ENCODE measurements around the gene MTM1.

Gene MTM1

DNA sequence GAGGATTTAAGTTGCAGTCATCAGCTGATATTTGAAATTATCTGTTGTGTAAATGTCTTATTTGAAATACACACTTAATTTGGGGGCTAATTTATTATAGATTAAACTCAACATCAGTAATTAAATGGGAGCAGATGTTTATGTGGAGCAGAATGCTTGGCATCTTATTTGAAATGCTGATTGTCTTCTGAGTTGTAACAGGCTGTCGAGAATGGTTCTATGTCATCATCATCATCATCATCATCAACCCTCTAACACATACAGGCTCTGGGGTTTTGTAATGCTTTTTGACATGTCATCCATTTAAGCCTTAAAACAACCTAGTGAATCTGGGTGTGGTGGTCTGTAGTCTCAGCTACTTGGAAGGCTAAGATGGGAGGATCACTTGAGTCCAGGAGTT is 133.0 kb downstream of the MTM1 start:
- no peak overlapping the region for H3K4me3 ChIP-seq (ENCODE audit: low read depth, low read length)
- no peak for DNase-seq (ENCODE audit: low read depth)
- TF ChIP-seq, protein P1, sequence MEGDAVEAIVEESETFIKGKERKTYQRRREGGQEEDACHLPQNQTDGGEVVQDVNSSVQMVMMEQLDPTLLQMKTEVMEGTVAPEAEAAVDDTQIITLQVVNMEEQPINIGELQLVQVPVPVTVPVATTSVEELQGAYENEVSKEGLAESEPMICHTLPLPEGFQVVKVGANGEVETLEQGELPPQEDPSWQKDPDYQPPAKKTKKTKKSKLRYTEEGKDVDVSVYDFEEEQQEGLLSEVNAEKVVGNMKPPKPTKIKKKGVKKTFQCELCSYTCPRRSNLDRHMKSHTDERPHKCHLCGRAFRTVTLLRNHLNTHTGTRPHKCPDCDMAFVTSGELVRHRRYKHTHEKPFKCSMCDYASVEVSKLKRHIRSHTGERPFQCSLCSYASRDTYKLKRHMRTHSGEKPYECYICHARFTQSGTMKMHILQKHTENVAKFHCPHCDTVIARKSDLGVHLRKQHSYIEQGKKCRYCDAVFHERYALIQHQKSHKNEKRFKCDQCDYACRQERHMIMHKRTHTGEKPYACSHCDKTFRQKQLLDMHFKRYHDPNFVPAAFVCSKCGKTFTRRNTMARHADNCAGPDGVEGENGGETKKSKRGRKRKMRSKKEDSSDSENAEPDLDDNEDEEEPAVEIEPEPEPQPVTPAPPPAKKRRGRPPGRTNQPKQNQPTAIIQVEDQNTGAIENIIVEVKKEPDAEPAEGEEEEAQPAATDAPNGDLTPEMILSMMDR (IDR thresholded peaks at IDR 0.05; ENCODE audit: low read depth, low read length, missing control alignments) = no peak
- in situ Hi-C loops (cut with HindIII; ENCODE audit: low sequenced_read_pairs) = no loop called here

DNA sequence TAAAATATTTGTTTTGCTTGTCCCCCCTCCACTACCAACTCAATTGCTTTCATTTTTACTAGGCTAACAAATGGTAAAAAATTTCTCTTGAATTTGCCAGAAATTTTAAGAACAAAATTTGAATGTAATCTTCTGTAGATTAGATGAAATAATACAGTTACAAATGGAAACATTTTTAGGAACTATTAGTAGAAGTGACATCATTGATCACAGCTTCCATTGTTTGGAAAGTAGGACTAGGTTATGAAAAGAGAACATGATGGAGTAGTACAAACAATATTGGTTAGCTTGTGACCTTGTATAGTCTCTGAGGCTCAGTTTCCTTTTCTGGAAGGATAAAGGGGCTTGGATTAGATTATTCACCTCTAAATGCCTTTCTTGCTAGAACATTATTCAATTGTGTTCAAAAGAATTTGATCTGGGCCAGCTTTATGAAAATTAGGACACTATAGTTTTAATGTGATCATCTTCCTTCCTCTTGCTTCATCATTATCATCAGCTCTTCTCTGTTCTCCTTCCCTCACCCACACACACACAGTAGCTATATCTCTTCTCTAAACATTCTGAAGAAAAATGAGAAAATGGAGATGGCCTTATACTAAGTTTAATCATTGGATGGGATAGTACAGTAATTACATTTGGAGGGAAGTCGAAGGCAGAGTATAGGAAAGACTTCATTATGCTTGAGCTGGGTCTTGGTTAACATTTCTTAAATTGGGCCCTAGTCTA is 134.7 kb downstream of the MTM1 start:
- no peak for DNase-seq (ENCODE audit: low read depth)
- TF ChIP-seq, protein P1 (IDR thresholded peaks at IDR 0.05; ENCODE audit: low read depth, low read length, missing control alignments) = no peak
- in situ Hi-C loops (cut with HindIII; ENCODE audit: low sequenced_read_pairs) = no loop called here
- no peak overlapping the region for H3K4me3 ChIP-seq (ENCODE audit: low read depth, low read length)

DNA sequence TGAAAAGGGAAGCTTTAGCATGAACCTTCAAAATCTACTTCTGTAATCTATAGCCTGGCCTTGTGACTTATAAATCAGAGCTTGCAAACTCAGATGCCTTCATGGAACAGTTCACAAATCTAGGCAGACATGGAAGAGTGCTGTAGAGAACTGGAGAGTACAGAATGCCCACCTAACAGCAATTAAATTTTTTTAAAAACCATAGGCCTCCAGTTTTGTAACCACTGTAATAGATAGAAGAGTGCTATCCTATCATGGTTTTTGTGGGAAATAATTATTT is 135.2 kb downstream of the MTM1 start:
- in situ Hi-C loops (cut with HindIII; ENCODE audit: low sequenced_read_pairs) = no loop called here
- no peak overlapping the region for H3K4me3 ChIP-seq (ENCODE audit: low read depth, low read length)
- TF ChIP-seq, protein P1 (IDR thresholded peaks at IDR 0.05; ENCODE audit: low read depth, low read length, missing control alignments) = no peak
- DNase-seq (ENCODE audit: low read depth) = no peak

DNA sequence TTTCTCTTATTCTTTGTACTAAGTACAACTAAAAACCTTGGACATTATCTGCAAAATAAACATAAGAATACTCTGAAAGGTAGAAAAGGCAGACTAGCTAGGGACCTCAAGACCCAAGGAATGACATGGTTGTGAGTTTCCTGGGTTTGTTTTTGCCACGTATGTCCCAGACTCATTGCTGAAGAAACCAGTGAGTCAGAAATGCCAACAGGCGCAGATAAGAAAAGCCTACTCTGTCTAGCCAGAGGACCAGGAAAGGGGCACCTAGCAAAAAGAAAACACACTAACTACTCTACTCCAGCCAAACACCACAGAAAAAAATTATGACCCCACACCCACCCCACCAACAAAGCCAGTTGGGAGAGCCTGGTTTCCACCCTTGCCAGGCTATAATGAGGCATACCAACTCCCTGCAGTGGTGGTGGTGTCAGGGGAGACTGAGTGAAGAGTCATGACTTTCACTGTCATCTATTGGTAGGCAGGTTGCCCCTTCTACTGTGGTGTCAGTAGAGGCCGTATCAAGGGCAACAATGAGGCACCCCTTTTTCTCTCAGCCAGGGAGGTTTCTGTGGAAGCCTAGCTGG is 135.7 kb downstream of the MTM1 start:
- no peak for DNase-seq (ENCODE audit: low read depth)

DNA sequence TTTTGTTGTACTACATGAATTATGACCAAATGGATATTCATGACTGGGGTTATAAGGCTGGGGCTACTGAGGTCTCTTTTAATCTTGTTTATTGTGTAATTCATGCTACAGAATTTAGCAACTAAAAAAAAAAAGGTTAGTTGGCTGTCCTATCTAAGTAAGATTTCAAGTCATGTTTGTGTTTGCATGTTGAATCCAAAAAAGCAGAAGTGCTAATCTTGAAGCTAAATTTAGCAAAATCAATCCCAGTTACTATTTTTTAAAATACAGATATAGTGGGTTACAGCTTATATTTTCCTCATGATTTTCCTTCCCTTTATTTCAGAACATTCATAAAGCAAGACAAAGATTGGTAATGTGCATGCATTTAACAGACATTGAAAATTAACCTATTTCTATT is 144.2 kb downstream of the MTM1 start:
- H3K4me3 ChIP-seq (ENCODE audit: low read depth, low read length) = no peak overlapping the region
- in situ Hi-C loops (cut with HindIII; ENCODE audit: low sequenced_read_pairs) = loop anchor here (5.0 kb wide), 1 partner anchor 65 kb away; no protein-coding TSS in a partner anchor
- DNase-seq (ENCODE audit: low read depth) = no peak
- TF ChIP-seq, protein P1 (IDR thresholded peaks at IDR 0.05; ENCODE audit: low read depth, low read length, missing control alignments) = no peak

More for the DNA sequence above, 135.7 kb downstream of the MTM1 start:
- no peak overlapping the region for H3K4me3 ChIP-seq (ENCODE audit: low read depth, low read length)
- TF ChIP-seq, protein P1 (IDR thresholded peaks at IDR 0.05; ENCODE audit: low read depth, low read length, missing control alignments) = no peak
- in situ Hi-C loops (cut with HindIII; ENCODE audit: low sequenced_read_pairs) = no loop called here

DNA sequence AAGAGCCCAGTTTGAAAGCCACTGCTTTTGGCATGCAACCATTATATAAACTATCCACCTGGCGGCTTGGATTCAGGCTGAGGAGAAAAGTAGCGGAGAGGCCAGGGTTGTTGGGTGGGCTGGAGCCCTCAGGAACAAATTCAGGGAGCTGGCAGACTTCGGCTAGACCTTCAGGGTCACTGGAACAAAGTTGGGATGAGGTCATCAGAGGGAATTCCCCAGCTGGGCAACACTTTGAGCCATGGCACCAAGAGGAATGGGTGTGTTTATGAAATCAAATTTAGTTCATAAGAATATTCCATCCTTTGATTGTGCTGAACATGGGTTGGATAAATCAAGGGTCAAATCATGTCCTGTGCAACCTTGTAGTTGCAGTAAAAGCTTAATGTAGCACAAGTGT is 146.8 kb downstream of the MTM1 start:
- no peak overlapping the region for H3K4me3 ChIP-seq (ENCODE audit: low read depth, low read length)
- TF ChIP-seq, protein P1 (IDR thresholded peaks at IDR 0.05; ENCODE audit: low read depth, low read length, missing control alignments) = no peak
- no peak for DNase-seq (ENCODE audit: low read depth)
- in situ Hi-C loops (cut with HindIII; ENCODE audit: low sequenced_read_pairs) = no loop called here
